Renal cortical epithelial cell (primary cell): Measurements from ENCODE around the gene BMP6. TPM values are rescaled to one million over a fixed set of nuclear protein-coding genes. Genes with fewer than 3 reads are reported as not detected.

Experiments used
- DNase-seq: peaks from one replicate; pipeline ENCODE4 v3.0.0-alpha.2; 2011; ENCODE audit warnings: low read depth
- total RNA-seq: library from RNA; depleted of rRNA; stranded (reverse); fragments of >200 nt; gene quantifications from 2 replicates; pipeline ENCODE4 v1.2.3, GENCODE V29; 2014

The BMP6 gene
- total RNA-seq, 1 donor from 2014 or later = 0.75 TPM

- DNase-seq = peak; percentile 39
These were observed 101.2 kb downstream of the BMP6 start for GRCh38 chr6:7827142-7827541.

- no peak for DNase-seq
These were observed 102.2 kb downstream of the BMP6 start for GRCh38 chr6:7828124-7828523.

GRCh38 chr6:7832904-7833750 lies 107.2 kb downstream of the BMP6 start:
- DNase-seq = no peak

- DNase-seq = no peak
These were observed 107.8 kb downstream of the BMP6 start for GRCh38 chr6:7833751-7834070.

GRCh38 chr6:7836371-7837026 lies 110.6 kb downstream of the BMP6 start:
- DNase-seq = no peak

- DNase-seq = no peak
These were observed 116.0 kb downstream of the BMP6 start for GRCh38 chr6:7841781-7842468.

- peak; percentile 6 for DNase-seq
These were observed 121.3 kb downstream of the BMP6 start for GRCh38 chr6:7846966-7847818.

GRCh38 chr6:7848229-7848628 lies 122.3 kb downstream of the BMP6 start:
- no peak for DNase-seq

- no peak for DNase-seq
These were observed 125.9 kb downstream of the BMP6 start for GRCh38 chr6:7851780-7852179.

- DNase-seq = no peak
These were observed 133.7 kb downstream of the BMP6 start for GRCh38 chr6:7859591-7859990.

GRCh38 chr6:7865781-7866180 lies 139.9 kb downstream of the BMP6 start:
- no peak for DNase-seq

GRCh38 chr6:7866526-7866925 lies 140.6 kb downstream of the BMP6 start:
- no peak for DNase-seq

- DNase-seq = no peak
These were observed 143.0 kb downstream of the BMP6 start for GRCh38 chr6:7868926-7869325.

- DNase-seq = no peak
These were observed 152.6 kb downstream of the BMP6 start for GRCh38 chr6:7878401-7878964.

GRCh38 chr6:7879043-7879442 lies 153.1 kb downstream of the BMP6 start:
- DNase-seq = no peak

- DNase-seq = no peak
These were observed 153.7 kb downstream of the BMP6 start for GRCh38 chr6:7879579-7879978.

GRCh38 chr6:7879980-7880717 lies 154.2 kb downstream of the BMP6 start:
- DNase-seq = no peak

- DNase-seq = no peak
These were observed 154.8 kb downstream of the BMP6 start for GRCh38 chr6:7880718-7881107.

GRCh38 chr6:7881765-7882500 lies 156.0 kb downstream of the BMP6 start:
- DNase-seq = peak; percentile 71
